H9 (cell line): ENCODE results near the gene PRDM2. TPM values are rescaled to one million over a fixed set of nuclear protein-coding genes. Genes with fewer than 3 reads are reported as not detected.

ENCODE experiments used
- DNase-seq: peaks from one replicate; pipeline ENCODE4 v3.0.0-alpha.2; 2017
- H2AFZ ChIP-seq: one replicate; pipeline ENCODE4 v1.6.1; 2013; ENCODE audit warnings: mild to moderate bottlenecking, low read length, control low read depth, moderate library complexity
- H2AK5ac ChIP-seq: 2 replicates; pipeline ENCODE4 v1.6.1; 2013; ENCODE audit warnings: low read length, control low read depth, mixed read lengths; ENCODE audit not compliant: insufficient read length
- H2BK120ac ChIP-seq: one replicate; pipeline ENCODE4 v1.6.1; 2013; ENCODE audit warnings: low read depth, mild to moderate bottlenecking, low read length, control low read depth, inconsistent platforms; ENCODE audit not compliant: poor library complexity, severe bottlenecking
- H2BK12ac ChIP-seq: 2 replicates; pipeline ENCODE4 v1.6.1; 2013; ENCODE audit warnings: low read length, control low read depth, mixed read lengths, low read depth; ENCODE audit not compliant: insufficient read length
- H2BK15ac ChIP-seq: 2 replicates; pipeline ENCODE4 v1.6.1; 2013; ENCODE audit warnings: low read depth, low read length, control low read depth
- H2BK20ac ChIP-seq: one replicate; pipeline ENCODE4 v1.6.1; 2013; ENCODE audit warnings: low read depth, mild to moderate bottlenecking, low read length, control low read depth, inconsistent platforms; ENCODE audit not compliant: poor library complexity, severe bottlenecking
- H2BK5ac ChIP-seq: 2 replicates; pipeline ENCODE4 v1.6.1; 2013; ENCODE audit warnings: low read length, control low read depth, mixed read lengths; ENCODE audit not compliant: insufficient read length
- H3K14ac ChIP-seq: 2 replicates; pipeline ENCODE4 v1.6.1; 2013; ENCODE audit warnings: low read length, control low read depth; ENCODE audit not compliant: insufficient read depth
- H3K18ac ChIP-seq: 2 replicates; pipeline ENCODE4 v1.6.1; 2013; ENCODE audit warnings: low read depth, mild to moderate bottlenecking, mixed read lengths, low read length, control low read depth; ENCODE audit not compliant: insufficient read length
- H3K23ac ChIP-seq: 2 replicates; pipeline ENCODE4 v1.6.1; 2013; ENCODE audit warnings: low read length, control low read depth, mixed read lengths, low read depth; ENCODE audit not compliant: insufficient read length
- H3K23me2 ChIP-seq: 2 replicates; pipeline ENCODE4 v1.6.1; 2013; ENCODE audit warnings: low read depth, mild to moderate bottlenecking, mixed read lengths, low read length, control low read depth; ENCODE audit not compliant: insufficient read length, poor library complexity, severe bottlenecking
- H3K27ac ChIP-seq: 2 replicates; pipeline ENCODE4 v1.5.1; 2013; ENCODE audit warnings: low read length, control low read depth, mixed read lengths, low read depth; ENCODE audit not compliant: insufficient read length
- H3K27me3 ChIP-seq: 2 replicates; pipeline ENCODE4 v1.6.1; 2013; ENCODE audit warnings: low read length, control low read depth, inconsistent platforms; ENCODE audit not compliant: insufficient read depth
- H3K4ac ChIP-seq: 2 replicates; pipeline ENCODE4 v1.6.1; 2013; ENCODE audit warnings: low read depth, mild to moderate bottlenecking, control low read depth, inconsistent platforms, low read length, moderate library complexity
- H3K4me1 ChIP-seq: 2 replicates; pipeline ENCODE4 v1.6.1; 2013; ENCODE audit warnings: low read length, control low read depth, inconsistent platforms; ENCODE audit not compliant: insufficient read depth
- H3K4me2 ChIP-seq: 2 replicates; pipeline ENCODE4 v1.6.1; 2013; ENCODE audit warnings: low read length, control low read depth, mixed read lengths; ENCODE audit not compliant: insufficient read length, insufficient read depth
- H3K56ac ChIP-seq: 2 replicates; pipeline ENCODE4 v1.6.1; 2013; ENCODE audit warnings: low read depth, mild to moderate bottlenecking, mixed read lengths, low read length, control low read depth; ENCODE audit not compliant: insufficient read length
- H3K79me1 ChIP-seq: 2 replicates; pipeline ENCODE4 v1.6.1; 2013; ENCODE audit warnings: low read depth, mild to moderate bottlenecking, moderate library complexity, low read length, control low read depth, inconsistent platforms; ENCODE audit not compliant: insufficient read depth, poor library complexity, severe bottlenecking
- H3K79me2 ChIP-seq: 2 replicates; pipeline ENCODE4 v1.6.1; 2013; ENCODE audit warnings: low read length, control low read depth, inconsistent platforms; ENCODE audit not compliant: insufficient read depth
- H3K9ac ChIP-seq: 2 replicates; pipeline ENCODE4 v1.6.1; 2013; ENCODE audit warnings: low read length, control low read depth, mixed read lengths; ENCODE audit not compliant: insufficient read length; ENCODE audit errors: extremely low read depth
- H3K9me3 ChIP-seq: one replicate; pipeline ENCODE4 v1.6.1; 2013; ENCODE audit warnings: low read depth, low read length, inconsistent platforms; ENCODE audit not compliant: control insufficient read depth
- H3T11ph ChIP-seq: one replicate; pipeline ENCODE4 v1.6.1; 2013; ENCODE audit warnings: mild to moderate bottlenecking, low read length, control low read depth, inconsistent platforms
- H4K20me1 ChIP-seq: one replicate; pipeline ENCODE4 v1.6.1; 2013; ENCODE audit not compliant: control insufficient read depth, insufficient read length, insufficient read depth
- H4K5ac ChIP-seq: 2 replicates; pipeline ENCODE4 v1.6.1; 2013; ENCODE audit warnings: low read depth, mild to moderate bottlenecking, mixed read lengths, low read length, control low read depth; ENCODE audit not compliant: insufficient read length
- H4K8ac ChIP-seq: replicated peaks from 2 replicates; pipeline ENCODE4 v1.6.1; 2013; ENCODE audit warnings: low read length, control low read depth, mixed read lengths, low read depth; ENCODE audit not compliant: insufficient read length
- H4K91ac ChIP-seq: 2 replicates; pipeline ENCODE4 v1.6.1; 2013; ENCODE audit warnings: low read depth, mild to moderate bottlenecking, moderate library complexity, mixed read lengths, low read length, control low read depth; ENCODE audit not compliant: insufficient read length
- H3K27ac Mint-ChIP-seq, 3 experiments: 2 replicates in 2 of 3; 3 replicates in 1 of 3; pipeline ENCODE4 v1.8.0; 2020 to 2021; ENCODE audit warnings: mixed read lengths in 3 of 3, mild to moderate bottlenecking in 1 of 3, moderate library complexity in 1 of 3
- H3K27me3 Mint-ChIP-seq: 2 replicates; pipeline ENCODE4 v1.8.0; 2021; ENCODE audit warnings: low read depth, mild to moderate bottlenecking, moderate library complexity, mixed read lengths
- H3K36me3 Mint-ChIP-seq, 3 experiments: 2 replicates in 2 of 3; 3 replicates in 1 of 3; pipeline ENCODE4 v1.8.0; 2020 to 2021; ENCODE audit warnings: low read depth in 3 of 3, mixed read lengths in 3 of 3; ENCODE audit not compliant: insufficient read depth in 1 of 3
- H3K4me1 Mint-ChIP-seq, 2 experiments: 2 replicates each; pipeline ENCODE4 v1.8.0; 2020; ENCODE audit warnings: mixed read lengths in 2 of 2
- H3K4me3 Mint-ChIP-seq, 2 experiments: 2 replicates in 1 of 2; 3 replicates in 1 of 2; pipeline ENCODE4 v1.8.0; 2020 to 2021; ENCODE audit warnings: mild to moderate bottlenecking in 2 of 2, mixed read lengths in 2 of 2, moderate library complexity in 1 of 2
- H3K9me3 Mint-ChIP-seq, 2 experiments: 2 replicates in 1 of 2; 3 replicates in 1 of 2; pipeline ENCODE4 v1.8.0; 2020; ENCODE audit warnings: mild to moderate bottlenecking in 2 of 2, mixed read lengths in 2 of 2, moderate library complexity in 1 of 2
- WGBS: extraction: QIAGEN DNeasy Blood & Tissue Kit; methylation state at CpG from one replicate; pipeline ENCODE4 v1.1.7; 2013; ENCODE audit warnings: missing lambda C conversion rate, low lambda C conversion rate, mixed read lengths; ENCODE audit not compliant: insufficient read length; ENCODE audit errors: extremely low coverage; 5-methylcytosine and 5-hydroxymethylcytosine counted together
- total RNA-seq: library from RNA; stranded (reverse); gene quantifications from 2 replicates; pipeline ENCODE4 v1.2.1, GENCODE V29; 2021
- TF ChIP-seq, protein P1 (sequence below): fragments of 200-600 bp; sonication (generic); conservative IDR thresholded peaks from 3 replicates; pipeline ENCODE4 v1.8.0; 2021; ENCODE audit warnings: antibody characterized with exemption, mild to moderate bottlenecking

PRDM2 gene
- total RNA-seq, 1 experiment from 2014 or later = 24.5 TPM

DNA sequence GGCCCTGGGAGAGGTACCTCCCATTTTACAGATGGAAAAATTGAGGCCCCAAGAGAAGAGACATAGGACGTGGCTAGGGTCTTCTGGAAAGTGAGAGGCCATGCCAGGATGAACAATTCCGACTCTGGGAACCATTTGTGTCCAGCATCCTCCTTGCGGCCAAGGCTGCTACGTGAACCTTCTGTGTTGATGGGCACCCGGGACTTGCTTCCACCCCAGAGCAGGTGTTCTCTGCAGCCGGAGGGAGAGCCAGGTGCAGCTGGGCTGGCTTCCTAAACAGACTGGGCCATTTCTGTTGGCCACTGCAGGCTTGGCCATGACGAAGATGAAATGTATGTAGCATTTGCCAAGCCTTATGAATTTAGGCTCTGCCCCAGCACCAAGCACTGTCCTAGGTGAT is 118.9 kb downstream of the PRDM2 start:
- H3K4me1 Mint-ChIP-seq = no peaks in the 10 kb centered on the region; a peak in 2 of 4 replicates
- no peaks in the 10 kb centered on the region for H3K9me3 ChIP-seq
- no peak overlapping the region for H3K56ac ChIP-seq
- H3K36me3 Mint-ChIP-seq = 0 out of 7 replicates have a peak, but pooled peaks cover 0 to 2% (median 0%) of the 10 kb centered on the region in 3 experiments
- no peak overlapping the region for H3K4me3 Mint-ChIP-seq
- no peak for DNase-seq
- no peaks in the 10 kb centered on the region for H3K79me2 ChIP-seq
- no peak overlapping the region for H2BK15ac ChIP-seq
- H4K8ac ChIP-seq = no peak overlapping the region
- no peaks in the 10 kb centered on the region for H3K23me2 ChIP-seq
- no peak overlapping the region for H4K91ac ChIP-seq
- no peak overlapping the region for H3T11ph ChIP-seq
- no peaks in the 10 kb centered on the region for H4K20me1 ChIP-seq
- no peak overlapping the region for H4K5ac ChIP-seq
- no peak overlapping the region; the same call in 1 of the 2 replicates for H3K14ac ChIP-seq
- TF ChIP-seq, protein P1, sequence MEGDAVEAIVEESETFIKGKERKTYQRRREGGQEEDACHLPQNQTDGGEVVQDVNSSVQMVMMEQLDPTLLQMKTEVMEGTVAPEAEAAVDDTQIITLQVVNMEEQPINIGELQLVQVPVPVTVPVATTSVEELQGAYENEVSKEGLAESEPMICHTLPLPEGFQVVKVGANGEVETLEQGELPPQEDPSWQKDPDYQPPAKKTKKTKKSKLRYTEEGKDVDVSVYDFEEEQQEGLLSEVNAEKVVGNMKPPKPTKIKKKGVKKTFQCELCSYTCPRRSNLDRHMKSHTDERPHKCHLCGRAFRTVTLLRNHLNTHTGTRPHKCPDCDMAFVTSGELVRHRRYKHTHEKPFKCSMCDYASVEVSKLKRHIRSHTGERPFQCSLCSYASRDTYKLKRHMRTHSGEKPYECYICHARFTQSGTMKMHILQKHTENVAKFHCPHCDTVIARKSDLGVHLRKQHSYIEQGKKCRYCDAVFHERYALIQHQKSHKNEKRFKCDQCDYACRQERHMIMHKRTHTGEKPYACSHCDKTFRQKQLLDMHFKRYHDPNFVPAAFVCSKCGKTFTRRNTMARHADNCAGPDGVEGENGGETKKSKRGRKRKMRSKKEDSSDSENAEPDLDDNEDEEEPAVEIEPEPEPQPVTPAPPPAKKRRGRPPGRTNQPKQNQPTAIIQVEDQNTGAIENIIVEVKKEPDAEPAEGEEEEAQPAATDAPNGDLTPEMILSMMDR = no peak
- H3K27ac ChIP-seq = no peak overlapping the region
- no peaks in the 10 kb centered on the region for H3K4me1 ChIP-seq
- no peak overlapping the region for H3K9ac ChIP-seq
- no peak overlapping the region for H2AFZ ChIP-seq
- H3K79me1 ChIP-seq = no peaks in the 10 kb centered on the region
- H2BK120ac ChIP-seq = no peak overlapping the region
- no peak overlapping the region for H3K23ac ChIP-seq
- H3K27ac Mint-ChIP-seq = 0 out of 7 replicates have a peak overlapping the region, but pooled peaks of 1 of the 3 experiments have one; percentile 40
- no peak overlapping the region for H2BK5ac ChIP-seq
- WGBS = no CpG with 5 or more reads among the region's 7 CpGs
- no peak overlapping the region for H3K4me2 ChIP-seq
- no peak overlapping the region for H2BK20ac ChIP-seq
- no peak overlapping the region for H2AK5ac ChIP-seq
- peaks cover under 1% of the 10 kb centered on the region for H3K27me3 Mint-ChIP-seq
- H3K27me3 ChIP-seq = no peaks in the 10 kb centered on the region
- H3K9me3 Mint-ChIP-seq = no peaks in the 10 kb centered on the region
- H3K4ac ChIP-seq = no peak overlapping the region
- H3K18ac ChIP-seq = no peak overlapping the region
- H2BK12ac ChIP-seq = no peak overlapping the region
